ENCODE data around the gene ENOX2.

- TF ChIP-seq POLR2A (IDR thresholded peaks at IDR 0.05; ENCODE audit: low read depth, low read length) (no peak), TAF1 (IDR thresholded peaks at IDR 0.05; ENCODE audit: low read depth, low read length) (no peak)
Measured at GRCh38 chrX:130758072-130758471, 144.9 kb downstream of the ENOX2 start.
